HepG2 (cell line): ENCODE measurements around the gene CHST11. TPM values are rescaled to one million over a fixed set of nuclear protein-coding genes. Genes with fewer than 3 reads are reported as not detected.

Experiments used
- ATAC-seq: fragments of 200-7000 bp; cut with Tn5 transposase; 3 replicates; pipeline ENCODE4 v1.9.1; 2020; ENCODE audit warnings: mild to moderate bottlenecking, moderate library complexity
- BruUV-seq: library from RNA; stranded (reverse); fragments of 400-500 nt; replicated peaks from 2 replicates; lab custom pipeline; 2021; lab: Mats Ljungman, UMichigan
- CTCF ChIA-PET: fragments of 300-600 bp; formaldehyde crosslinking; extraction: SDS; loops from one replicate; lab custom pipeline; 2021; ENCODE audit warnings: low total read pairs, inconsistent platforms, low intra/inter-chr PET ratio; lab: Yijun Ruan, JAX
- POLR2A ChIA-PET: fragments of 350-600 bp; sonication (Branson Sonifier 250); formaldehyde crosslinking; loops from one replicate; lab custom pipeline; 2020; ENCODE audit warnings: antibody characterized with exemption, inconsistent platforms; lab: Yijun Ruan, JAX
- DNase-seq: peaks from one replicate; pipeline ENCODE4 v3.0.0-alpha.2; 2015; ENCODE audit warnings: low spot score
- FAIRE-seq: peaks from 3 replicates; lab custom pipeline; 2011; peaks lifted over from hg19 to GRCh38; lab: Jason Lieb, UNC
- H2AFZ ChIP-seq: one replicate; pipeline ENCODE4 v1.6.1; 2011; ENCODE audit warnings: low read length, inconsistent platforms
- H3K27ac ChIP-seq: fragments of 300-600 bp; 3 replicates; pipeline ENCODE4 v1.8.0; 2011; ENCODE audit warnings: mixed run types, mild to moderate bottlenecking, mixed read lengths, low read length, inconsistent platforms; ENCODE audit not compliant: insufficient read depth; ENCODE audit errors: extremely low read length
- H3K27me3 ChIP-seq, 2 experiments: fragments of 200-600 bp in 1 of 2; 2 replicates in 1 of 2; 3 replicates in 1 of 2; pipeline versions ENCODE4 v1.6.0 to v1.8.0; 2011; ENCODE audit warnings: low read length in 2 of 2, mild to moderate bottlenecking in 2 of 2, moderate library complexity in 2 of 2, inconsistent platforms in 1 of 2; ENCODE audit not compliant: insufficient read depth in 2 of 2, control insufficient read depth in 1 of 2
- H3K36me3 ChIP-seq, 2 experiments: fragments of 200-600 bp in 1 of 2; replicated peaks in 1 of 2; 2 replicates in 1 of 2; 3 replicates in 1 of 2; pipeline versions ENCODE4 v1.5.1 to v1.8.0; 2011; ENCODE audit warnings: low read length in 2 of 2, inconsistent platforms in 1 of 2; ENCODE audit not compliant: insufficient read depth in 2 of 2, control insufficient read depth in 1 of 2
- H3K4me1 ChIP-seq: 2 replicates; pipeline ENCODE4 v1.5.1; 2012; ENCODE audit warnings: low read length, inconsistent platforms; ENCODE audit not compliant: insufficient read depth
- H3K4me2 ChIP-seq: 2 replicates; pipeline ENCODE4 v1.6.0; 2011; ENCODE audit warnings: low read depth, low read length, inconsistent platforms
- H3K4me3 ChIP-seq, 3 experiments: fragments of 200-600 bp in 1 of 3; sonication (generic), shearing (Covaris generic) in 1 of 3; replicated peaks in 1 of 3; 2 replicates each; pipeline ENCODE4 v1.5.1; 2011 to 2016; ENCODE audit warnings: low read length in 3 of 3, inconsistent platforms in 2 of 3, low read depth in 2 of 3, mild to moderate bottlenecking in 2 of 3, control low read depth in 1 of 3, mixed read lengths in 1 of 3; ENCODE audit not compliant: insufficient read depth in 1 of 3
- H3K79me2 ChIP-seq: one replicate; pipeline ENCODE4 v1.6.1; 2011; ENCODE audit warnings: low read length, inconsistent platforms; ENCODE audit not compliant: insufficient read depth
- H3K9ac ChIP-seq: 2 replicates; pipeline ENCODE4 v1.6.0; 2011; ENCODE audit warnings: mild to moderate bottlenecking, low read depth, low read length, inconsistent platforms; ENCODE audit not compliant: insufficient read depth
- H3K9me3 ChIP-seq: 2 replicates; pipeline ENCODE4 v1.5.1; 2012; ENCODE audit warnings: mild to moderate bottlenecking, low read length
- H4K20me1 ChIP-seq: 2 replicates; pipeline ENCODE4 v1.6.0; 2011; ENCODE audit warnings: inconsistent platforms, mild to moderate bottlenecking, low read length, moderate library complexity; ENCODE audit not compliant: insufficient read depth
- ATF1 ChIP-seq: IDR thresholded peaks from 2 replicates; pipeline ENCODE4 v1.6.1; 2016; ENCODE audit warnings: mild to moderate bottlenecking, control low read depth
- DNMT3B ChIP-seq: conservative IDR thresholded peaks from 2 replicates; pipeline ENCODE4 v1.6.1; 2016; ENCODE audit warnings: missing biosample characterization, control low read depth
- KAT8 ChIP-seq: IDR thresholded peaks from 2 replicates; pipeline ENCODE4 v1.6.1; 2016; ENCODE audit warnings: missing genetic modification reagents, missing compliant biosample characterization
- KDM5B ChIP-seq: sonication (generic); formaldehyde crosslinking; IDR thresholded peaks from 2 replicates; pipeline ENCODE4 v1.4.0; 2020; ENCODE audit warnings: missing genetic modification reagents, mild to moderate bottlenecking, borderline replicate concordance
- MTF1 ChIP-seq: sonication (generic); formaldehyde crosslinking; IDR thresholded peaks from 2 replicates; pipeline ENCODE4 v1.5.0; 2020; ENCODE audit warnings: missing genetic modification reagents
- NKX3-1 ChIP-seq: sonication (generic); formaldehyde crosslinking; IDR thresholded peaks from 2 replicates; pipeline ENCODE4 v1.5.0; 2020; ENCODE audit warnings: missing genetic modification reagents
- RFXAP ChIP-seq: sonication (generic); formaldehyde crosslinking; IDR thresholded peaks from 2 replicates; pipeline ENCODE4 v1.4.0; 2020; ENCODE audit warnings: missing genetic modification reagents, borderline replicate concordance
- U2AF2 ChIP-seq: fragments of 200-400 bp; formaldehyde crosslinking; IDR thresholded peaks from 2 replicates; pipeline ENCODE4 v1.6.1; 2017; ENCODE audit warnings: low read depth, mild to moderate bottlenecking, low read length
- ZNF354B ChIP-seq: sonication (generic); formaldehyde crosslinking; IDR thresholded peaks from 2 replicates; pipeline ENCODE4 v1.8.0; 2022; ENCODE audit warnings: mild to moderate bottlenecking, missing genetic modification reagents
- ZNF543 ChIP-seq: sonication (generic); formaldehyde crosslinking; IDR thresholded peaks from 2 replicates; pipeline ENCODE4 v1.4.0; 2020; ENCODE audit warnings: mild to moderate bottlenecking, missing genetic modification reagents
- ZSCAN31 ChIP-seq: sonication (generic); formaldehyde crosslinking; IDR thresholded peaks from 2 replicates; pipeline ENCODE4 v1.5.0; 2020; ENCODE audit warnings: low read depth, mild to moderate bottlenecking, missing genetic modification reagents
- WGBS: methylation state at CpG from one replicate; pipeline ENCODE4 v1.1.6; 2017; ENCODE audit warnings: low lambda C conversion rate; 5-methylcytosine and 5-hydroxymethylcytosine counted together
- in situ Hi-C: cut with HindIII; loops from 2 replicates; pipeline ENCODE4 v1.10.0; 2017; ENCODE audit warnings: low pct_unique_long_range_greater_than_20kb; ENCODE audit not compliant: extremely low pct_ligation_motif_present
- intact Hi-C: fragments of 100-400 bp; cut with micrococcal nuclease; formaldehyde crosslinking; loops from one replicate; pipeline ENCODE4 v1.10.0; 2022; ENCODE audit not compliant: unreplicated experiment
- polyA plus RNA-seq, 8 experiments: library from polyadenylated mRNA; depleted of rRNA in 3 of 8; stranded (reverse) in 7 of 8; unstranded in 1 of 8; fragments of >200 nt; fragmentation: Illumina TruSeq in 4 of 8; extraction: Trizol in 4 of 8; gene quantifications; 2 replicates each; pipeline versions ENCODE4 v1.2.1 to v1.2.3, GENCODE V29; 2011 to 2016; ENCODE audit warnings: low read depth in 4 of 8, missing spikeins in 1 of 8, mixed read lengths in 1 of 8; ENCODE audit not compliant: insufficient read depth in 1 of 8
- total RNA-seq, 5 experiments: library from RNA; depleted of rRNA; stranded (reverse); fragments of >200 nt; fragmentation: Illumina TruSeq; extraction: Trizol; gene quantifications; 2 replicates each; pipeline ENCODE4 v1.2.3, GENCODE V29; 2016; ENCODE audit warnings: low read depth in 1 of 5
- TF ChIP-seq, protein P1 (sequence below): sonication (generic); formaldehyde crosslinking; IDR thresholded peaks from 2 replicates; pipeline ENCODE4 v1.4.0; 2020; ENCODE audit warnings: missing genetic modification reagents
- TF ChIP-seq, protein P2 (sequence below): sonication (generic); formaldehyde crosslinking; IDR thresholded peaks from 2 replicates; pipeline ENCODE4 v1.8.1; 2023; ENCODE audit warnings: mild to moderate bottlenecking, inconsistent platforms, moderate library complexity, missing genetic modification reagents, borderline replicate concordance
- TF ChIP-seq, protein P3 (sequence below): sonication (generic); formaldehyde crosslinking; IDR thresholded peaks from 2 replicates; pipeline ENCODE4 v1.5.0; 2020; ENCODE audit warnings: missing genetic modification reagents
- TF ChIP-seq, protein P4 (sequence below): sonication (generic); formaldehyde crosslinking; IDR thresholded peaks from 2 replicates; pipeline ENCODE4 v1.5.1; 2020; ENCODE audit warnings: mild to moderate bottlenecking, missing genetic modification reagents, borderline replicate concordance

CHST11 gene
- total and polyA plus RNA-seq, 2 of the 13 experiments (the other 11 are each of a cell fraction or from before 2014, with no cell fraction given) = 0.15 TPM; not detected in 1

DNA sequence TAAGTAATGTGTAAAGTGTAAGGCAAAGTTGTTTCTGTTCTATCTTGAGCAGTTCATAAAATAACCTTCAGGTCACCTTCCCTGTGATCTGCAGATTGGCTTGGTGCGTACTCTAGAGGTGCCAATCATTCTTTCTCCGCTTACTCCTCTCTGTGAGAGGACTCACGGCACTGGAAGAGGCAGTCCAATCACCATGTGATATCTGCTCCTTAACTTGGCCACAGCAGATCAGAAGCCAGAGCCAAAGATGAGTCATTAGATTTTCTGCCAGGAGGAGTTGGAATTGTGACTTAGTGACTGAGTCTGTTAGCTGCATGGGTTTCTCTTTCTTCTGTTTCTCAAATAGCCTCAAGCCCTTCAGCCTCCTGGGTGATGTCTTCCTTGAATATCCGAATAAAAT lies 335.8 kb downstream of the CHST11 start:
- ATAC-seq (no peak), FAIRE-seq (no peak), DNase-seq (no peak)
- Histone ChIP-seq H3K27me3 (peaks cover 2 to 10% of the 10 kb centered on the region in 2 experiments; a peak in 3 of 5 replicates), H3K4me1 (0 out of 2 replicates have a peak, but pooled peaks cover 8% of the 10 kb centered on the region), H3K4me2 (no peak overlapping the region), H3K27ac (no peak overlapping the region), H4K20me1 (no peaks in the 10 kb centered on the region), H3K79me2 (no peaks in the 10 kb centered on the region), H3K9ac (no peak overlapping the region), H3K4me3 (no peak overlapping the region), H3K9me3 (no peaks in the 10 kb centered on the region), H2AFZ (no peak overlapping the region), H3K36me3 (no peaks in the 10 kb centered on the region)
- CTCF ChIA-PET = no interaction called here
- intact Hi-C loops (loop anchor here (5.0 kb wide), 1 partner anchor 260 kb away; no protein-coding TSS in a partner anchor), in situ Hi-C loops (no loop called here)
- no peak for TF ChIP-seq DNMT3B
- TF ChIP-seq MTF1 (CRISPR knock-in tag) = no peak
- TF ChIP-seq KAT8 (CRISPR knock-in tag) = no peak
- TF ChIP-seq ZNF354B (CRISPR knock-in tag) = no peak
- TF ChIP-seq, protein P1, sequence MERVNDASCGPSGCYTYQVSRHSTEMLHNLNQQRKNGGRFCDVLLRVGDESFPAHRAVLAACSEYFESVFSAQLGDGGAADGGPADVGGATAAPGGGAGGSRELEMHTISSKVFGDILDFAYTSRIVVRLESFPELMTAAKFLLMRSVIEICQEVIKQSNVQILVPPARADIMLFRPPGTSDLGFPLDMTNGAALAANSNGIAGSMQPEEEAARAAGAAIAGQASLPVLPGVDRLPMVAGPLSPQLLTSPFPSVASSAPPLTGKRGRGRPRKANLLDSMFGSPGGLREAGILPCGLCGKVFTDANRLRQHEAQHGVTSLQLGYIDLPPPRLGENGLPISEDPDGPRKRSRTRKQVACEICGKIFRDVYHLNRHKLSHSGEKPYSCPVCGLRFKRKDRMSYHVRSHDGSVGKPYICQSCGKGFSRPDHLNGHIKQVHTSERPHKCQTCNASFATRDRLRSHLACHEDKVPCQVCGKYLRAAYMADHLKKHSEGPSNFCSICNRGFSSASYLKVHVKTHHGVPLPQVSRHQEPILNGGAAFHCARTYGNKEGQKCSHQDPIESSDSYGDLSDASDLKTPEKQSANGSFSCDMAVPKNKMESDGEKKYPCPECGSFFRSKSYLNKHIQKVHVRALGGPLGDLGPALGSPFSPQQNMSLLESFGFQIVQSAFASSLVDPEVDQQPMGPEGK (CRISPR knock-in tag) = no peak
- no peak for TF ChIP-seq ZSCAN31 (CRISPR knock-in tag)
- TF ChIP-seq NKX3-1 (CRISPR knock-in tag) = no peak
- TF ChIP-seq, protein P2, sequence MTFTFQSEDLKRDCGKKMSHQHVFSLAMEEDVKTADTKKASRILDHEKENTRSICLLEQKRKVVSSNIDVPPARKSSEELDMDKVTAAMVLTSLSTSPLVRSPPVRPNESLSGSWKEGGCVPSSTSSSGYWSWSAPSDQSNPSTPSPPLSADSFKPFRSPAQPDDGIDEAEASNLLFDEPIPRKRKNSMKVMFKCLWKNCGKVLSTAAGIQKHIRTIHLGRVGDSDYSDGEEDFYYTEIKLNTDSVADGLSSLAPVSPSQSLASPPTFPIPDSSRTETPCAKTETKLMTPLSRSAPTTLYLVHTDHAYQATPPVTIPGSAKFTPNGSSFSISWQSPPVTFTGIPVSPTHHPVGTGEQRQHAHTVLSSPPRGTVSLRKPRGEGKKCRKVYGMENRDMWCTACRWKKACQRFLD (CRISPR knock-in tag) = no peak
- no peak for TF ChIP-seq ZNF543
- TF ChIP-seq KDM5B (CRISPR knock-in tag) = no peak
- TF ChIP-seq, protein P3, sequence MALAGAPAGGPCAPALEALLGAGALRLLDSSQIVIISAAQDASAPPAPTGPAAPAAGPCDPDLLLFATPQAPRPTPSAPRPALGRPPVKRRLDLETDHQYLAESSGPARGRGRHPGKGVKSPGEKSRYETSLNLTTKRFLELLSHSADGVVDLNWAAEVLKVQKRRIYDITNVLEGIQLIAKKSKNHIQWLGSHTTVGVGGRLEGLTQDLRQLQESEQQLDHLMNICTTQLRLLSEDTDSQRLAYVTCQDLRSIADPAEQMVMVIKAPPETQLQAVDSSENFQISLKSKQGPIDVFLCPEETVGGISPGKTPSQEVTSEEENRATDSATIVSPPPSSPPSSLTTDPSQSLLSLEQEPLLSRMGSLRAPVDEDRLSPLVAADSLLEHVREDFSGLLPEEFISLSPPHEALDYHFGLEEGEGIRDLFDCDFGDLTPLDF (CRISPR knock-in tag) = no peak
- TF ChIP-seq, protein P4, sequence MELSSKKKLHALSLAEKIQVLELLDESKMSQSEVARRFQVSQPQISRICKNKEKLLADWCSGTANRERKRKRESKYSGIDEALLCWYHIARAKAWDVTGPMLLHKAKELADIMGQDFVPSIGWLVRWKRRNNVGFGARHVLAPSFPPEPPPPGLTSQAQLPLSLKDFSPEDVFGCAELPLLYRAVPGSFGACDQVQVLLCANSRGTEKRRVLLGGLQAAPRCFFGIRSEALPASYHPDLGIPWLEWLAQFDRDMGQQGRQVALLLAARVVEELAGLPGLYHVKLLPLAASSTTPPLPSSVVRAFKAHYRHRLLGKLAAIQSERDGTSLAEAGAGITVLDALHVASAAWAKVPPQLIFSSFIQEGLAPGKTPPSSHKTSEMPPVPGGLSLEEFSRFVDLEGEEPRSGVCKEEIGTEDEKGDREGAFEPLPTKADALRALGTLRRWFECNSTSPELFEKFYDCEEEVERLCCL (CRISPR knock-in tag) = no peak
- no peak for TF ChIP-seq U2AF2
- no peak for TF ChIP-seq ATF1
- TF ChIP-seq RFXAP (CRISPR knock-in tag) = no peak
- 24% methylated on average over 4 of the region's 4 CpGs for WGBS
- POLR2A ChIA-PET = no interaction called here
- no TSS peak for BruUV-seq
